ENCODE results near the gene NRG3.

The NRG3 gene

DNA sequence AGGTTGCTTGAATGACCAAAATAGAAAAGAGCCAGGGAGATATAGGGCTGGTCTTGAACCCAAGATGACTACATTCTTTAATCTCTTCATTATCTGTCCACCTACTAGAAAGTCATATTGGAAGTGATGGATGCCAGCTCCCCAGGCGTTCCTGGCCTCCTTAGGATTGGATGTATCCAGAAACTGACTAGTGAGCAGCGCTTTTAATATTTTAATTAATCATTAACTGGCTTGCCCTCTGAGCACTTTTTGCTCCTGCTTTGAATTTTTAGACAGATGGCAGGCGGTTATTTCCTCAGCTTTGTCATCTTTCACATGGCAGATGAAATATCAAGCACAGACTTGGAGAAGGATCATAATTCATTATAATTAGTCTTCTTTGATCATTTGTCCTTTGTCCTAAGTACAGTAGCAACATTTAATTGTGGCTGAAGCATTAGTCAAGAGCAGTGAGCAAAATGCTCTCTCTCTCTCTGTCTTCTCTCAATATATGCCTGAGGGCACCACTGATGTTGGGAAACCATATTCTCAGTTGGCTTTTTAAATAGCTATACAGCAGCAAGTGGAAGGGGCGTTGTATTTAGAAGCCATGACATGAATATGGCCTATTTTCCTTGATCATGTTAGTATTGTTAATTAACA, 588.0 kb downstream of the NRG3 start:
- no peak for DNase-seq (ENCODE audit: low read depth in 1 of 2, low spot score in 1 of 2)
- H3K27me3 ChIP-seq (ENCODE audit: insufficient read depth, poor library complexity, severe bottlenecking): no peaks in the 10 kb centered on the region
- H3K4me3 ChIP-seq (replicated peaks; ENCODE audit: insufficient read depth, low read length): no peak overlapping the region
- TF ChIP-seq GABPA (IDR thresholded peaks at IDR 0.05; ENCODE audit: low read depth) (no peak), SPI1 (IDR thresholded peaks at IDR 0.05; ENCODE audit: borderline replicate concordance, low read depth) (no peak)
- H3K27ac ChIP-seq (replicated peaks): no peak overlapping the region

DNA sequence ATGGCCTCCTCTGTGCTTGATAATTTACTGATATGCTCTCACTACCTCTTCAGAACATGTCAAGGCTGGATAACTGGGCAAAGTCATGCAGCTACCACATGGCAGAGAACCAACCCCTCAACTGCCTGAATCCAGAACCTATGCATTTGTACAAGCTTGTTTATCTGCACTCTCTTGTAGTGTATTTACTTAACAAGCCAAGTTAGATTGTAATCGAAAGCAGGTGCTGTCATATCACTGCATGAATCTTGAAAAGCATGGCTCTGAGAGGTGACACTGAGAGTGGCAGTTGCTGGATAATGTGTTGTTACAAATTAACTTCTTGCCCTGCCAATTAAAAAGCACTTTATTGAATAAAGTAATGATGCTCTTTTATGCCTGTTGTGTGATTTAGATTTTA, 588.6 kb downstream of the NRG3 start:
- Histone ChIP-seq H3K27ac (replicated peaks) (no peak overlapping the region), H3K4me3 (replicated peaks; ENCODE audit: insufficient read depth, low read length) (no peak overlapping the region), H3K27me3 (ENCODE audit: insufficient read depth, poor library complexity, severe bottlenecking) (no peaks in the 10 kb centered on the region)
- DNase-seq (ENCODE audit: low read depth in 1 of 2, low spot score in 1 of 2): no peak
- TF ChIP-seq CTCF (IDR thresholded peaks at IDR 0.05; ENCODE audit: insufficient read depth, low read length): no peak

DNA sequence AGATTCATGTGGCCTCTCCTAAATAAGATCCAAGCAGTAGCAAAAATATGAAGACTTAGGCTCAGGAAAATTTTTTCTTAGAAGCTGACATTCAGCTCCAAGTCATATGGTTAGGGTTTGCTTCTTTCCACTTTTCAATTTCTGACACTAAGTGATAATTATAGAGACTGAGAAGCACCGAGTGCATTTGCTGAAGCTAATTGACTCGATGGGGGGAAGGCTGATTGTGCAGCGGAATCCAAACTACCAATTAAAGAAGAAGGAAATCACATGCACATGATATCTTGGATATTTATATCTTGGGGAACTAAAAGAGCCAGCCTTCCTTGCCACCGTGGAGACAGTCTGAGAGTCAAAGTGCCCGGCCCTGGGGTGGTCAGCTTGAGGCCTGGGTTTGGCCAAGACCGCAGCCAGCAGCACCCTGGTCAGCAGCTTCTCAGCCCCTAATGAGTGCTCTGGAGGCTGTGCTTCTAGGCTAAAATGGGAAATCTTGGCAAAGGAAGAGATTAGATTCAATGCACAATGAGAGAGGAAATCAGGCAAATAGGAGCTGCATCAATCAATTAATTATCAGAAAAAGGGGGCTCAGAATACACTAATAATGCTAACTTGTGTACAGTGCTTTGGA, 589.3 kb downstream of the NRG3 start:
- H3K4me3 ChIP-seq (replicated peaks; ENCODE audit: insufficient read depth, low read length): no peak overlapping the region
- no peak for TF ChIP-seq GABPA (IDR thresholded peaks at IDR 0.05; ENCODE audit: low read depth)
- no peak for TF ChIP-seq POLR2AphosphoS5 (IDR thresholded peaks at IDR 0.05; ENCODE audit: low read depth)
- TF ChIP-seq SPI1 (IDR thresholded peaks at IDR 0.05; ENCODE audit: borderline replicate concordance, low read depth): no peak
- TF ChIP-seq CTCF (IDR thresholded peaks at IDR 0.05; ENCODE audit: insufficient read depth, low read length): no peak
- TF ChIP-seq, protein P1, sequence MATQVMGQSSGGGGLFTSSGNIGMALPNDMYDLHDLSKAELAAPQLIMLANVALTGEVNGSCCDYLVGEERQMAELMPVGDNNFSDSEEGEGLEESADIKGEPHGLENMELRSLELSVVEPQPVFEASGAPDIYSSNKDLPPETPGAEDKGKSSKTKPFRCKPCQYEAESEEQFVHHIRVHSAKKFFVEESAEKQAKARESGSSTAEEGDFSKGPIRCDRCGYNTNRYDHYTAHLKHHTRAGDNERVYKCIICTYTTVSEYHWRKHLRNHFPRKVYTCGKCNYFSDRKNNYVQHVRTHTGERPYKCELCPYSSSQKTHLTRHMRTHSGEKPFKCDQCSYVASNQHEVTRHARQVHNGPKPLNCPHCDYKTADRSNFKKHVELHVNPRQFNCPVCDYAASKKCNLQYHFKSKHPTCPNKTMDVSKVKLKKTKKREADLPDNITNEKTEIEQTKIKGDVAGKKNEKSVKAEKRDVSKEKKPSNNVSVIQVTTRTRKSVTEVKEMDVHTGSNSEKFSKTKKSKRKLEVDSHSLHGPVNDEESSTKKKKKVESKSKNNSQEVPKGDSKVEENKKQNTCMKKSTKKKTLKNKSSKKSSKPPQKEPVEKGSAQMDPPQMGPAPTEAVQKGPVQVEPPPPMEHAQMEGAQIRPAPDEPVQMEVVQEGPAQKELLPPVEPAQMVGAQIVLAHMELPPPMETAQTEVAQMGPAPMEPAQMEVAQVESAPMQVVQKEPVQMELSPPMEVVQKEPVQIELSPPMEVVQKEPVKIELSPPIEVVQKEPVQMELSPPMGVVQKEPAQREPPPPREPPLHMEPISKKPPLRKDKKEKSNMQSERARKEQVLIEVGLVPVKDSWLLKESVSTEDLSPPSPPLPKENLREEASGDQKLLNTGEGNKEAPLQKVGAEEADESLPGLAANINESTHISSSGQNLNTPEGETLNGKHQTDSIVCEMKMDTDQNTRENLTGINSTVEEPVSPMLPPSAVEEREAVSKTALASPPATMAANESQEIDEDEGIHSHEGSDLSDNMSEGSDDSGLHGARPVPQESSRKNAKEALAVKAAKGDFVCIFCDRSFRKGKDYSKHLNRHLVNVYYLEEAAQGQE (IDR thresholded peaks at IDR 0.05; ENCODE audit: insufficient replicate concordance, low read depth): no peak
- no peaks in the 10 kb centered on the region for H3K27me3 ChIP-seq (ENCODE audit: insufficient read depth, poor library complexity, severe bottlenecking)
- DNase-seq (ENCODE audit: low read depth in 1 of 2, low spot score in 1 of 2): no peak
- H3K27ac ChIP-seq (replicated peaks): no peak overlapping the region

GRCh38 chr10:82464966-82465365, 590.0 kb downstream of the NRG3 start:
- H3K27ac ChIP-seq (replicated peaks): no peak overlapping the region
- TF ChIP-seq GABPA (IDR thresholded peaks at IDR 0.05; ENCODE audit: low read depth): no peak
- no peak for TF ChIP-seq CTCF (IDR thresholded peaks at IDR 0.05; ENCODE audit: insufficient read depth, low read length)
- no peak for TF ChIP-seq POLR2AphosphoS5 (IDR thresholded peaks at IDR 0.05; ENCODE audit: low read depth)
- TF ChIP-seq, protein P1 (IDR thresholded peaks at IDR 0.05; ENCODE audit: insufficient replicate concordance, low read depth): no peak
- no peak for TF ChIP-seq SPI1 (IDR thresholded peaks at IDR 0.05; ENCODE audit: borderline replicate concordance, low read depth)
- no peak overlapping the region for H3K4me3 ChIP-seq (replicated peaks; ENCODE audit: insufficient read depth, low read length)
- DNase-seq (ENCODE audit: low read depth in 1 of 2, low spot score in 1 of 2): no peak
- H3K27me3 ChIP-seq (ENCODE audit: insufficient read depth, poor library complexity, severe bottlenecking): no peaks in the 10 kb centered on the region
